ENCODE results near the gene KLHL11. TPM values are rescaled to one million over a fixed set of nuclear protein-coding genes. Genes with fewer than 3 reads are reported as not detected.

The KLHL11 gene
- polyA plus RNA-seq, 3 donors = 3.0 to 4.1 (median 3.4) TPM

DNA sequence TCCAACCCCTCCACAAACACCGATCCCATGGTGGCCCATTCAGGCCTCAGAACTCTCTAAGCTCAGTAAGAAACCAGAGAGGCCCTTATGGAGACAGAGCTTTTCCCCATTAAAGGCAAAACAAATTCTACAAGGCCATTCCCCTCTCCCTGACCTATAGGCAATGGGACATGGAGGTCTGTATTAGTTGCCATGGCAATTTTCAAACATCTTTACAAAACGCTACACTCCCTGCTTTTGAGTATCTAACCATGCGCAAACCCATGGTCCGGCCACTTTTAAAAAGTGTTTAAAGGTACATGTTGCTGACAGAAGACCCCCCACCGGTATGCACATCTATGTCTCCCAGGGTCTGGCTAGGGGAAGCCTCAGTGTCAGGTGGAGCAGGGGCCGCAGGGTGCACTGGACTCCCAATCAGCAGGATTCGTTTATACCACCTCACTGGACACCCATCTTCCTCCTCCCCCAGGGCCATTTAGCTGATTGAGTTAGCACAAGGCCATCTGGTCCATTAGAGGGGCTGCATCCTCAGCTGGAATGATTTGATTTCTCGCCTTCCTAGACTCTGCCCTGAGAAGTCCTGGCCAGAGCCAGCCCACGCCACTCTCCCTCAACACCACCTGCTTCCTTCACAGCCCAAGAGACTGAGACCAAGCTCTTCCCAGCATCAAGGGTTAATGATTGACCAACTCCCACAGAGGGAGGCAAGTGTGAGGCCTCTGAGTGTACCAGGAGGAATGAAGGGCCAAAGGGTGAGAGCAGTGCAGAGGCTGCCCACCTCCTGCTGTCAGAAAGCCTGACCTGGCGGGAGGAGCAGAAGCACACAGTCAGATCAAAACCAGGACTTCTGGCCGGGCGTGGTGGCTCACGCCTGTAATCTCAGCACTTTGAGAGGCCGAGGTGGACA, 42.7 kb upstream of the KLHL11 start:
- no peak overlapping the region for H3K27ac ChIP-seq (ENCODE audit: low read depth in 1 of 2, low read length in 2 of 2)
- H3K36me3 ChIP-seq (replicated peaks in 1 of 2; ENCODE audit: control insufficient read depth in 1 of 2, insufficient read depth in 2 of 2, low read length in 2 of 2) = peaks cover 89 to 100% of the 10 kb centered on the region in 2 donors
- no peak for DNase-seq
- no peak overlapping the region for H2AFZ ChIP-seq (ENCODE audit: insufficient read depth, low read depth, low read length, poor library complexity, severe bottlenecking)
- Mint-ChIP-seq H3K27ac (no peak overlapping the region), H3K9me3 (peaks cover 0 to 2% (median 0%) of the 10 kb centered on the region in 7 donors), H3K27me3 (ENCODE audit: low read depth in 3 of 3) (peaks cover 0 to 2% (median 0%) of the 10 kb centered on the region in 3 donors), H3K4me3 (no peak overlapping the region), H3K4me1 (no peaks in the 10 kb centered on the region), H3K36me3 (peaks cover 91 to 100% of the 10 kb centered on the region in 2 donors)
- H3K4me1 ChIP-seq (ENCODE audit: control insufficient read depth in 1 of 2, insufficient read depth in 2 of 2, low read length in 2 of 2) = no peaks in the 10 kb centered on the region
- no peaks in the 10 kb centered on the region for H3K27me3 ChIP-seq (ENCODE audit: control insufficient read depth in 2 of 2, insufficient read depth in 2 of 2, low read length in 2 of 2)
- no peak overlapping the region for H3K4me2 ChIP-seq (replicated peaks; ENCODE audit: extremely low read depth, low read length, poor library complexity, severe bottlenecking)
- H3K79me2 ChIP-seq (ENCODE audit: insufficient read depth, low read length) = peaks cover 6% of the 10 kb centered on the region
- peaks cover 20% of the 10 kb centered on the region for H4K20me1 ChIP-seq (ENCODE audit: insufficient read depth, low read length)
- intact Hi-C loops (cut with micrococcal nuclease) = no loop called here
- 94% methylated on average over 9 of the region's 14 CpGs for WGBS (ENCODE audit: insufficient coverage)
- H3K9me3 ChIP-seq (replicated peaks in 1 of 2; ENCODE audit: control insufficient read depth in 1 of 2, insufficient read depth in 1 of 2, low read length in 2 of 2) = no peaks in the 10 kb centered on the region
- no peak for TF ChIP-seq CTCF (IDR thresholded peaks at IDR 0.05)
- no peak overlapping the region for H3K9ac ChIP-seq (ENCODE audit: insufficient read depth, low read length, poor library complexity, severe bottlenecking)
- H3K4me3 ChIP-seq (replicated peaks in 1 of 3; ENCODE audit: low read depth in 2 of 3, low read length in 3 of 3) = no peak overlapping the region

DNA sequence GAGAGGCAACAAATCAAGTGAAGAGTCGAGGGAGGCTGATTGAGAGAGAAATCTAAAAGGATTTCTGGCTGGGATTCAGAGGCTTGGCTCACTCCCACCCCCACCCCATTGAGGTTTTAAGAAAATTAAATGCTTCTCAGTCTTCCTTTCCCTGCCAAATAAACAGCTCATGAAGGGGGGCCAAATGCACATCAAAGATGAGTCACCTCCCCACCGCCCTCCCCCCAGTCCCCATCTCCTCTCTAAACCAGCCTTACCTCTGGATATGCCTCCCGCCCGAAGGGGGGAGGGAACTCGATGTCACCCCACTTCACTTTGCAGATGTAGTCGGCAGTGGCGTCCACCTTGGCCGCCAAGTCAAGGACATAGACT, 41.9 kb upstream of the KLHL11 start:
- no peak overlapping the region for H3K4me3 Mint-ChIP-seq
- Histone ChIP-seq H2AFZ (ENCODE audit: insufficient read depth, low read depth, low read length, poor library complexity, severe bottlenecking) (no peak overlapping the region), H3K4me2 (replicated peaks; ENCODE audit: extremely low read depth, low read length, poor library complexity, severe bottlenecking) (no peak overlapping the region), H4K20me1 (ENCODE audit: insufficient read depth, low read length) (peaks cover 13% of the 10 kb centered on the region), H3K9ac (ENCODE audit: insufficient read depth, low read length, poor library complexity, severe bottlenecking) (no peak overlapping the region), H3K4me3 (replicated peaks in 1 of 3; ENCODE audit: low read depth in 2 of 3, low read length in 3 of 3) (no peak overlapping the region), H3K27ac (ENCODE audit: low read depth in 1 of 2, low read length in 2 of 2) (no peak overlapping the region), H3K79me2 (ENCODE audit: insufficient read depth, low read length) (no peaks in the 10 kb centered on the region), H3K4me1 (ENCODE audit: control insufficient read depth in 1 of 2, insufficient read depth in 2 of 2, low read length in 2 of 2) (no peaks in the 10 kb centered on the region), H3K27me3 (ENCODE audit: control insufficient read depth in 2 of 2, insufficient read depth in 2 of 2, low read length in 2 of 2) (no peaks in the 10 kb centered on the region), H3K9me3 (replicated peaks in 1 of 2; ENCODE audit: control insufficient read depth in 1 of 2, insufficient read depth in 1 of 2, low read length in 2 of 2) (no peaks in the 10 kb centered on the region), H3K36me3 (replicated peaks in 1 of 2; ENCODE audit: control insufficient read depth in 1 of 2, insufficient read depth in 2 of 2, low read length in 2 of 2) (peaks cover 89 to 100% of the 10 kb centered on the region in 2 donors)
- H3K27me3 Mint-ChIP-seq (ENCODE audit: low read depth in 3 of 3) = peaks cover 0 to 2% (median 0%) of the 10 kb centered on the region in 3 donors
- peaks cover 0 to 2% (median 0%) of the 10 kb centered on the region in 7 donors for H3K9me3 Mint-ChIP-seq
- peaks cover 86 to 100% of the 10 kb centered on the region in 2 donors for H3K36me3 Mint-ChIP-seq
- peak overlapping the region in 2 of 7 donors; percentile 42 to 57 for H3K27ac Mint-ChIP-seq
- 93% methylated on average over 6 of the region's 8 CpGs for WGBS (ENCODE audit: insufficient coverage)
- H3K4me1 Mint-ChIP-seq = no peaks in the 10 kb centered on the region
- intact Hi-C loops (cut with micrococcal nuclease) = no loop called here
- no peak for DNase-seq
- no peak for TF ChIP-seq CTCF (IDR thresholded peaks at IDR 0.05)

Data from CD14-positive monocyte (primary cell).